Choroid plexus epithelial cell (primary cell): ENCODE results near the gene LRP1.

Source experiments
- DNase-seq: peaks from one replicate; pipeline ENCODE4 v3.0.0-alpha.2; 2010; ENCODE audit warnings: low read depth
- H3K4me3 ChIP-seq: 2 replicates; pipeline ENCODE4 v1.5.1; 2011; ENCODE audit warnings: low read depth, mild to moderate bottlenecking, control low read depth, low read length, moderate library complexity
- TF ChIP-seq, protein P1 (sequence below): conservative IDR thresholded peaks from 2 replicates; pipeline ENCODE4 v1.5.1; 2011; ENCODE audit warnings: low read depth, mild to moderate bottlenecking, control low read depth, inconsistent platforms, low read length, moderate library complexity

LRP1 gene

DNA sequence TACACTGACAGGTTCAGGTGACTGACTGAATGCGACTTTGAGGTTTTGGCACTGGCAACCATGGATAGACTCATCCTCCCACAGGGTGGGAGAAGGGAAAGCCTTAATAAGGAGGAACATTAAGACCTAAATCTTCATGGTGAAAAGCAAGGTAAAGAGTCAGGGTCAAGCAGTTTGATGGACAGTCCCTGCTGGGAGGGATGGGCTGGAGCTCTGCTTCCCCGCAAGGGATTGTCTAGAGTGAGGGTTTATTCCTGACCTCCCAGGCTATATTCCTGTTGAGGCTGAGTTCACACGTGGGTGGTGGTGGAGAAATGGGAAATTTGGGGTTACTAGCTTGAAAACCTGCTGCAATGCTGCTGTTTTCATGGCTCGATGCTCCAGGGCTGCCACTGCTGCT, 132.1 kb downstream of the LRP1 start:
- no peak for DNase-seq

DNA sequence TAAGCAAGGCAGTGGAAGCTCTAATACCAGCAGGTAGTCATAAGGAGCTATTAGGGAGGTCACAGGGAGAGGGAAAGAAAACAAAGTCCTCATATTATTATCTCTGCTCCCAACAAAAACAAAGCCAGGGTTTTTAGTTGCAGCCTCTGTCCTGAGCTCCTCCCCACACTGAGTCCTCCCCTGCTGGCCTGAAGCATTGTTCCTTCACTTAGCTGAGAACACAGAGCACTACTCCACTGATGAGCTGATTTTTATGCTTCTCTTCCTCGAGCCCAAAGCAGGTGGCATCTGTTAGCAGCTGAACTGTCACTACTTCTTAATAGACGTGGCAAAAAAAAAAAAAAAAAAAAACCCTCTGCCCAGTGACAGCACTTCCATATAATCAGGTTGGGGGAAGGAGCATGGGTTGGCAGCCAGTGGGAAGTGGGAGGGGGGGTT, 133.2 kb downstream of the LRP1 start:
- no peak for DNase-seq
- H3K4me3 ChIP-seq, result no peak overlapping the region
- TF ChIP-seq, protein P1, sequence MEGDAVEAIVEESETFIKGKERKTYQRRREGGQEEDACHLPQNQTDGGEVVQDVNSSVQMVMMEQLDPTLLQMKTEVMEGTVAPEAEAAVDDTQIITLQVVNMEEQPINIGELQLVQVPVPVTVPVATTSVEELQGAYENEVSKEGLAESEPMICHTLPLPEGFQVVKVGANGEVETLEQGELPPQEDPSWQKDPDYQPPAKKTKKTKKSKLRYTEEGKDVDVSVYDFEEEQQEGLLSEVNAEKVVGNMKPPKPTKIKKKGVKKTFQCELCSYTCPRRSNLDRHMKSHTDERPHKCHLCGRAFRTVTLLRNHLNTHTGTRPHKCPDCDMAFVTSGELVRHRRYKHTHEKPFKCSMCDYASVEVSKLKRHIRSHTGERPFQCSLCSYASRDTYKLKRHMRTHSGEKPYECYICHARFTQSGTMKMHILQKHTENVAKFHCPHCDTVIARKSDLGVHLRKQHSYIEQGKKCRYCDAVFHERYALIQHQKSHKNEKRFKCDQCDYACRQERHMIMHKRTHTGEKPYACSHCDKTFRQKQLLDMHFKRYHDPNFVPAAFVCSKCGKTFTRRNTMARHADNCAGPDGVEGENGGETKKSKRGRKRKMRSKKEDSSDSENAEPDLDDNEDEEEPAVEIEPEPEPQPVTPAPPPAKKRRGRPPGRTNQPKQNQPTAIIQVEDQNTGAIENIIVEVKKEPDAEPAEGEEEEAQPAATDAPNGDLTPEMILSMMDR, result no peak

More for the DNA sequence above, 132.1 kb downstream of the LRP1 start:
- TF ChIP-seq, protein P1, result no peak
- H3K4me3 ChIP-seq, result no peak overlapping the region

DNA sequence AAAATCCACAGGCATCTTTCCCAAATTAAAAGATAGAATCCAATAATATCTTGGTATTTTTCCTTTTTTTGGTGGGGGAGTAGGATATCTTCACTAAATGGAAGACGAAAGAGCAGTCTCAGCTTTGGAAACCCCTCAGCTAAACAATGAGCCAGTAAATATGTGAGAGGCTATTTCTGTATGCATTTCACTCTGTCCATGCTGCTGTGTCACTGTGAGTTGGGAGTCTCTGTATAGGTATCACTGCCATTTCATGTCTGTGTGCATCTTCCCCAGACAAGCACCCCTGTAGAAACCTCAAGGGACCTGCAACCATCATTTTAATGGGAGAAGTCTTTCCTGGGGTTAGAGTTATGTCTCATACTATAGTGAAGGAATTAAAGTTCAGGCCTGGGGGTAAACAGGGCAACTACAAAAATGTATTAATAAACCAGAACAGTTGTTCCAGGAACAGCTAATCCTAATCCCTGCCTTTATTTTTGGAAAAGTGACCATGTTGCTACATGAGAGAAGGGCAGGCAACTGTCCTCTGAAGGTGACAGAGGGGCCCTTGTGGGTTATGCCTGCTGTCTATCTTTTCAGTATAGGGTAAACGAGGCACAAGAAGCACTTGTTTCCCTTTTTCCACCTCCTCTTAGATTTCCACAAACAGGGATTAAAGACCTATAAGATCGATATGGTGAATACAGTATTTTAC, 134.0 kb downstream of the LRP1 start:
- no peak for DNase-seq
- TF ChIP-seq, protein P1, result no peak

More for the DNA sequence above, 134.0 kb downstream of the LRP1 start:
- no peak overlapping the region for H3K4me3 ChIP-seq
